ENCODE measurements around the gene PODN. TPM values are rescaled to one million over a fixed set of nuclear protein-coding genes. Genes with fewer than 3 reads are reported as not detected.

The PODN gene
- total and polyA plus RNA-seq, 2 of the 4 experiments (the other 2 are of a cell fraction): 0.54 to 6.2 TPM

DNA sequence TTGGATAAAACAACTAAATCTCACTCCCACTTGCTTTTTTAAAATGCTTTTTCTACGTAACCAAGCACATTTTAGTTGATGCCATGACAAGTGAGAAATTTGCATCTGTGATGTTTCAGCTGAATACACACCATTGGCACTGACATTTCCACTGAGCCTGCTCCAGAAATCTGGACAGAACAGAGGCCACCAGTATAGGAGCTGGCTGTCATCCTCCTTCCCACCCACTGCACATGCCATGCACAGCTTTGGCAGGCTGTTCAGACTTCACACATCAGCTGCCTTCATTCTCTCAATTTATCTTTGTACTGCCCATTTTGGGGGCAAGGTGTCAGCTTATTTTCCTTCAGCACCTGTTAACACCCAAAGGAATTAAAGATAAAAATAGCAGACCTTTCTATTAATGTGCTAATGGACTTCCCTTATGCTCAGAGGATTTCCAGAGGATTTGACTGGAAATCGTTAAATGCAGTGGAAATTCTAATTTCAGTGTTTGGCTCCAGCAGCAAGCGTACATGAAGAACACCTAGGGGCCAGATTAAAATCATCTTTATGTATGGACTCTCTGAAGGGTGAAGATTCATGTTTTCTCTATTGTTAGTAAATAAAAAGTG, 12.9 kb upstream of the PODN start:
- no peak overlapping the region for H3K27ac ChIP-seq (ENCODE audit: insufficient read depth, low read length)
- no peak overlapping the region for H3K14ac ChIP-seq (replicated peaks; ENCODE audit: low read depth, low read length)
- H2BK120ac ChIP-seq (ENCODE audit: low read depth, low read length): no peak overlapping the region
- peaks cover 17% of the 10 kb centered on the region for H3K4me1 ChIP-seq (ENCODE audit: control insufficient read depth, insufficient read depth, low read length)
- no peak overlapping the region for H3K23ac ChIP-seq (ENCODE audit: low read depth, low read length)
- no peak overlapping the region; the same call in 2 of the 3 replicates for H2BK15ac ChIP-seq (ENCODE audit: low read depth, low read length)
- no TSS peak for BruUV-seq (replicated peaks)
- no peak overlapping the region; the same call in 1 of the 2 replicates for H2BK20ac ChIP-seq (ENCODE audit: low read depth, low read length)
- whole genome bisulfite sequencing, 2 experiments (ENCODE audit: extremely low coverage in 2 of 2, insufficient read length in 1 of 2): 100% methylated on average over 2 of the region's 3 CpGs; no CpG with 5 or more reads in 1 of the 2 experiments
- no peaks in the 10 kb centered on the region for H4K20me1 ChIP-seq (ENCODE audit: insufficient read depth, low read length)
- no peak for ATAC-seq (ENCODE audit: low read depth)
- H3K9ac ChIP-seq (ENCODE audit: low read depth, low read length): no peak overlapping the region
- peaks cover 2 to 40% of the 10 kb centered on the region in 2 experiments; a peak in 3 of 4 replicates for H3K79me1 ChIP-seq (ENCODE audit: low read depth in 1 of 2, low read length in 2 of 2)
- H2AK9ac ChIP-seq (replicated peaks; ENCODE audit: low read depth, low read length, poor library complexity): no peak overlapping the region
- DNase-seq: no peak
- no peak overlapping the region for H3K4me2 ChIP-seq (ENCODE audit: low read depth, low read length)
- in situ Hi-C loops (cut with MboI; ENCODE audit: low sequenced_read_pairs): no loop called here
- H3K9me3 ChIP-seq (ENCODE audit: control insufficient read depth, insufficient read depth, low read length): no peaks in the 10 kb centered on the region
- H2BK5ac ChIP-seq (ENCODE audit: low read depth, low read length, poor library complexity, severe bottlenecking): peak overlapping the region; percentile 9
- peaks cover 12% of the 10 kb centered on the region for H3K36me3 ChIP-seq (ENCODE audit: control insufficient read depth, insufficient read depth, low read length)
- peaks cover 15% of the 10 kb centered on the region for H3K9me1 ChIP-seq (ENCODE audit: insufficient read depth, low read length)
- peak overlapping the region; percentile 16; the same call in 1 of the 2 replicates for H3K4ac ChIP-seq (ENCODE audit: low read depth, low read length)
- peak overlapping the region; percentile 55; the same call in 1 of the 2 replicates for H4K91ac ChIP-seq (ENCODE audit: insufficient read depth, low read depth, low read length)
- no peak for TF ChIP-seq RFX5 (IDR thresholded peaks at IDR 0.05; ENCODE audit: low read depth, low read length)
- no peak for TF ChIP-seq RCOR1 (IDR thresholded peaks at IDR 0.05; ENCODE audit: insufficient replicate concordance, low read length)
- no peak for TF ChIP-seq NFE2L2 (IDR thresholded peaks at IDR 0.05; ENCODE audit: low read depth, low read length)
- TF ChIP-seq MAZ (IDR thresholded peaks at IDR 0.05; ENCODE audit: borderline replicate concordance, low read depth, low read length): no peak
- TF ChIP-seq BHLHE40 (IDR thresholded peaks at IDR 0.05; ENCODE audit: low read depth, low read length): no peak; the same call in 1 of the 2 replicates
- TF ChIP-seq, protein P1, sequence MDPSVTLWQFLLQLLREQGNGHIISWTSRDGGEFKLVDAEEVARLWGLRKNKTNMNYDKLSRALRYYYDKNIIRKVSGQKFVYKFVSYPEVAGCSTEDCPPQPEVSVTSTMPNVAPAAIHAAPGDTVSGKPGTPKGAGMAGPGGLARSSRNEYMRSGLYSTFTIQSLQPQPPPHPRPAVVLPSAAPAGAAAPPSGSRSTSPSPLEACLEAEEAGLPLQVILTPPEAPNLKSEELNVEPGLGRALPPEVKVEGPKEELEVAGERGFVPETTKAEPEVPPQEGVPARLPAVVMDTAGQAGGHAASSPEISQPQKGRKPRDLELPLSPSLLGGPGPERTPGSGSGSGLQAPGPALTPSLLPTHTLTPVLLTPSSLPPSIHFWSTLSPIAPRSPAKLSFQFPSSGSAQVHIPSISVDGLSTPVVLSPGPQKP (IDR thresholded peaks at IDR 0.05; ENCODE audit: borderline replicate concordance, low read depth, low read length): no peak
- TF ChIP-seq SMC3 (IDR thresholded peaks at IDR 0.05; ENCODE audit: low read depth, low read length): no peak
- no peak for TF ChIP-seq CHD1 (IDR thresholded peaks at IDR 0.05; ENCODE audit: low read depth, low read length)
- TF ChIP-seq POLR2A (IDR thresholded peaks at IDR 0.05; ENCODE audit: low read depth, low read length): no peak
- TF ChIP-seq MXI1 (IDR thresholded peaks at IDR 0.05; ENCODE audit: borderline replicate concordance, low read depth, low read length): no peak
- no peak for TF ChIP-seq MAFK (IDR thresholded peaks at IDR 0.05; ENCODE audit: low read depth, low read length)
- TF ChIP-seq, protein P2, sequence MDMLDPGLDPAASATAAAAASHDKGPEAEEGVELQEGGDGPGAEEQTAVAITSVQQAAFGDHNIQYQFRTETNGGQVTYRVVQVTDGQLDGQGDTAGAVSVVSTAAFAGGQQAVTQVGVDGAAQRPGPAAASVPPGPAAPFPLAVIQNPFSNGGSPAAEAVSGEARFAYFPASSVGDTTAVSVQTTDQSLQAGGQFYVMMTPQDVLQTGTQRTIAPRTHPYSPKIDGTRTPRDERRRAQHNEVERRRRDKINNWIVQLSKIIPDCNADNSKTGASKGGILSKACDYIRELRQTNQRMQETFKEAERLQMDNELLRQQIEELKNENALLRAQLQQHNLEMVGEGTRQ (IDR thresholded peaks at IDR 0.05; ENCODE audit: low read depth, low read length): no peak
- TF ChIP-seq CEBPB (IDR thresholded peaks at IDR 0.05; ENCODE audit: low read depth, low read length): no peak
- no peak for TF ChIP-seq FOS (IDR thresholded peaks at IDR 0.05; ENCODE audit: low read depth, low read length)
- TF ChIP-seq, protein P3, sequence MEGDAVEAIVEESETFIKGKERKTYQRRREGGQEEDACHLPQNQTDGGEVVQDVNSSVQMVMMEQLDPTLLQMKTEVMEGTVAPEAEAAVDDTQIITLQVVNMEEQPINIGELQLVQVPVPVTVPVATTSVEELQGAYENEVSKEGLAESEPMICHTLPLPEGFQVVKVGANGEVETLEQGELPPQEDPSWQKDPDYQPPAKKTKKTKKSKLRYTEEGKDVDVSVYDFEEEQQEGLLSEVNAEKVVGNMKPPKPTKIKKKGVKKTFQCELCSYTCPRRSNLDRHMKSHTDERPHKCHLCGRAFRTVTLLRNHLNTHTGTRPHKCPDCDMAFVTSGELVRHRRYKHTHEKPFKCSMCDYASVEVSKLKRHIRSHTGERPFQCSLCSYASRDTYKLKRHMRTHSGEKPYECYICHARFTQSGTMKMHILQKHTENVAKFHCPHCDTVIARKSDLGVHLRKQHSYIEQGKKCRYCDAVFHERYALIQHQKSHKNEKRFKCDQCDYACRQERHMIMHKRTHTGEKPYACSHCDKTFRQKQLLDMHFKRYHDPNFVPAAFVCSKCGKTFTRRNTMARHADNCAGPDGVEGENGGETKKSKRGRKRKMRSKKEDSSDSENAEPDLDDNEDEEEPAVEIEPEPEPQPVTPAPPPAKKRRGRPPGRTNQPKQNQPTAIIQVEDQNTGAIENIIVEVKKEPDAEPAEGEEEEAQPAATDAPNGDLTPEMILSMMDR (conservative IDR thresholded peaks at IDR 0.05; ENCODE audit: low read depth, low read length): no peak
- no peak for TF ChIP-seq RAD21 (IDR thresholded peaks at IDR 0.05; ENCODE audit: low read length)
- H2AFZ ChIP-seq (replicated peaks; ENCODE audit: low read length, poor library complexity): no peak overlapping the region
- intact Hi-C loops (cut with micrococcal nuclease): no loop called here
- peak overlapping the region; percentile 80; the same call in 1 of the 2 replicates for H2AK5ac ChIP-seq (ENCODE audit: low read depth, low read length)
- no peaks in the 10 kb centered on the region for H3K27me3 ChIP-seq (ENCODE audit: control insufficient read depth, insufficient read depth, low read length)
- no peak overlapping the region for H4K5ac ChIP-seq (ENCODE audit: low read depth, low read length)
- no peak overlapping the region for H3K18ac ChIP-seq (ENCODE audit: low read depth, low read length)
- H4K8ac ChIP-seq (ENCODE audit: low read depth in 2 of 2, low read length in 2 of 2): no peak overlapping the region
- ChIA-PET POLR2A (ENCODE audit: unreplicated experiment) (no interaction called here), CTCF (interaction anchor here (0.5 kb wide), 1 partner anchor 125 kb away, joined by 3 read pairs; no protein-coding TSS in a partner anchor)
- dilution Hi-C loops (cut with HindIII; ENCODE audit: low sequenced_read_pairs, unreplicated experiment): no loop called here
- no peak overlapping the region for H3K56ac ChIP-seq (ENCODE audit: extremely low read depth, insufficient read depth, low read length)
- no peak overlapping the region for H3K4me3 ChIP-seq (ENCODE audit: insufficient read depth, low read depth, low read length)
